GM12801 (cell line): Measurements from ENCODE around the gene ZNF268.

Experiments used
- CTCF ChIP-seq: IDR thresholded peaks from one replicate; pipeline ENCODE4 v1.5.1; 2011; ENCODE audit warnings: control low read depth; ENCODE audit not compliant: insufficient read length; ENCODE audit errors: extremely low read depth

ZNF268 gene

GRCh38 chr12:133206390-133206789 lies 25.1 kb downstream of the ZNF268 start:
- no peak for TF ChIP-seq CTCF

- TF ChIP-seq CTCF = no peak
These were observed 34.4 kb downstream of the ZNF268 start for GRCh38 chr12:133215724-133216123.

- no peak for TF ChIP-seq CTCF
These were observed 35.9 kb downstream of the ZNF268 start for GRCh38 chr12:133217219-133217618.

DNA sequence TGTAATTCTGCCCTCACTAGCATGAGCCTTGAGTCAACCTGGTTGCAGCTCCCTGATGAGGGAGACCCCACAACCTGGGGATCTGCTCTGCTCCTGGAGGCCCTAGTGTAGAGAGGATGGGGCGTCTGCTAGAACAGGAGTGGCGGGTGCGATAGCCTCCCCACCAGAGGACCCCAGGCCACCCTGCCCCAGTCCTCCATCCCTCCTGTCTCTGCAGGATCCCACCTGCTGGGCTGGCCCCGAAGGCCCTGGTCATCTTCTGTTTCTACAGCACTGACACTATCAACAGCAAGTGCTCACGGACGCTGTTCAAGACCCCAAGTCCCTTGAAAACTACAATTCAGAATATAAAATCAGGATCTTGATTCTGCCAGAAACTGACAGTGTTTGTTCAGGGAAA lies 39.2 kb downstream of the ZNF268 start:
- no peak for TF ChIP-seq CTCF

- TF ChIP-seq CTCF = no peak
These were observed 39.9 kb downstream of the ZNF268 start for GRCh38 chr12:133221241-133221640.

GRCh38 chr12:133222211-133222610 lies 40.9 kb downstream of the ZNF268 start:
- no peak for TF ChIP-seq CTCF

GRCh38 chr12:133225527-133225926 lies 44.2 kb downstream of the ZNF268 start:
- TF ChIP-seq CTCF = no peak

DNA sequence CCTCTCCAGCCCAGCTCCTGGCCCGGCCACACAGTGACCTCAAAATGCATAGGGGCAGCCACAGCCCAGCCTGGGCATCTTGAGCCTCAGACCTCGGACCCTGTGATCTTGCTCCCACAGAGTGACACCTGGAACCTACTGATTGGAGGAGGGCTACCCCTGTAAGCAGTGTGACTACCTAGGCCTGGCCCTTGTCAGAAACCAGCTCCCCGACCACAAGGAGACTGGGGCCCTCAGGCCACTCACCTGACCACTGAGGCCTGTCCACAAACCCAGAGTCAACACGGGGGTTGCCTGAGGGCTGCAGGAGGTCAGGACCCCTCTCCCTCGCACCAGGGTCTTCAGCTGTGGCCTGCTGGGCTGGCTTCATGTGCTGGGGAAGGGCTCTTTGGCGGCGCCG lies 45.4 kb downstream of the ZNF268 start:
- no peak for TF ChIP-seq CTCF
